GM23338 (cell line): ENCODE measurements around the gene BCCIP. TPM values are rescaled to one million over a fixed set of nuclear protein-coding genes. Genes with fewer than 3 reads are reported as not detected.

Experiments used
- ATAC-seq: fragments of 200-7000 bp; cut with Tn5 transposase; 3 replicates; pipeline ENCODE4 v1.9.1; 2020
- DNase-seq: peaks from one replicate; pipeline ENCODE4 v3.0.0-alpha.2; 2015; ENCODE audit warnings: low spot score
- H2AFZ ChIP-seq: fragments of 200-600 bp; sonication (generic); 2 replicates; pipeline ENCODE4 v1.8.0; 2016; ENCODE audit warnings: antibody characterized with exemption, mild to moderate bottlenecking, moderate library complexity
- H3F3A ChIP-seq: fragments of 200-600 bp; sonication (generic); replicated peaks from 2 replicates; pipeline ENCODE4 v1.8.0; 2017; ENCODE audit warnings: antibody characterized with exemption, mixed run types, low read depth
- H3K27ac ChIP-seq: fragments of 200-600 bp; sonication (generic); 2 replicates; pipeline ENCODE4 v1.6.1; 2016; ENCODE audit warnings: low read depth
- H3K27me3 ChIP-seq: fragments of 200-600 bp; sonication (generic); 2 replicates; pipeline ENCODE4 v1.8.0; 2016; ENCODE audit warnings: mild to moderate bottlenecking, mixed run types, moderate library complexity; ENCODE audit not compliant: insufficient read depth
- H3K36me3 ChIP-seq: fragments of 200-600 bp; sonication (generic); 2 replicates; pipeline ENCODE4 v1.8.0; 2016; ENCODE audit warnings: mild to moderate bottlenecking; ENCODE audit not compliant: insufficient read depth
- H3K4me1 ChIP-seq: fragments of 200-600 bp; sonication (generic); 2 replicates; pipeline ENCODE4 v1.8.0; 2016; ENCODE audit warnings: mild to moderate bottlenecking, moderate library complexity; ENCODE audit not compliant: insufficient read depth
- H3K4me2 ChIP-seq: fragments of 200-600 bp; sonication (generic); 2 replicates; pipeline ENCODE4 v1.7.1; 2017; ENCODE audit warnings: mixed run types
- H3K4me3 ChIP-seq: fragments of 200-600 bp; sonication (generic); 2 replicates; pipeline ENCODE4 v1.6.1; 2016; ENCODE audit warnings: mixed run types
- H3K79me2 ChIP-seq: fragments of 200-600 bp; sonication (generic); replicated peaks from 2 replicates; pipeline ENCODE4 v1.8.0; 2017; ENCODE audit warnings: mild to moderate bottlenecking; ENCODE audit not compliant: insufficient read depth
- H3K9me2 ChIP-seq: fragments of 200-600 bp; sonication (generic); 2 replicates; pipeline ENCODE4 v1.8.0; 2017; ENCODE audit not compliant: insufficient read depth
- H4K20me1 ChIP-seq: fragments of 200-600 bp; sonication (generic); replicated peaks from 2 replicates; pipeline ENCODE4 v1.8.0; 2017; ENCODE audit warnings: mild to moderate bottlenecking; ENCODE audit not compliant: insufficient read depth
- H3K27ac Mint-ChIP-seq: 2 replicates; pipeline ENCODE4 v1.8.0; 2020; ENCODE audit warnings: inconsistent platforms, mild to moderate bottlenecking, moderate library complexity, mixed read lengths
- H3K27me3 Mint-ChIP-seq: 3 replicates; pipeline ENCODE4 v1.8.0; 2022; ENCODE audit warnings: low read depth, mild to moderate bottlenecking, moderate library complexity, mixed read lengths, inconsistent platforms; ENCODE audit not compliant: insufficient read depth, poor library complexity
- H3K36me3 Mint-ChIP-seq: 3 replicates; pipeline ENCODE4 v1.8.0; 2021; ENCODE audit warnings: low read depth, mild to moderate bottlenecking, inconsistent platforms, moderate library complexity, mixed read lengths
- H3K4me1 Mint-ChIP-seq: 3 replicates; pipeline ENCODE4 v1.8.0; 2020; ENCODE audit warnings: mild to moderate bottlenecking, inconsistent platforms, mixed read lengths
- H3K4me3 Mint-ChIP-seq: 3 replicates; pipeline ENCODE4 v1.8.0; 2021; ENCODE audit warnings: moderate library complexity, mild to moderate bottlenecking, inconsistent platforms, mixed read lengths
- H3K9me3 Mint-ChIP-seq: 3 replicates; pipeline ENCODE4 v1.8.0; 2020; ENCODE audit warnings: moderate library complexity, mild to moderate bottlenecking, inconsistent platforms, mixed read lengths
- CREB1 ChIP-seq: fragments of 250-450 bp; sonication (Bioruptor Pico); IDR thresholded peaks from 2 replicates; pipeline ENCODE4 v1.5.0; 2020; ENCODE audit warnings: low read depth, mild to moderate bottlenecking, moderate library complexity
- CTCF ChIP-seq, 2 experiments: fragments of 200-600 bp in 1 of 2; sonication (generic) in 1 of 2; conservative IDR thresholded peaks; 2 replicates each; pipeline versions ENCODE4 v1.5.1 to v1.6.1; 2016 to 2017; ENCODE audit warnings: antibody characterized with exemption in 2 of 2, low read depth in 2 of 2, mild to moderate bottlenecking in 2 of 2, moderate library complexity in 1 of 2
- ETS1 ChIP-seq: IDR thresholded peaks from 2 replicates; pipeline ENCODE4 v1.6.1; 2016; ENCODE audit warnings: antibody characterized with exemption
- EZH2 ChIP-seq: fragments of 200-600 bp; sonication (generic); IDR thresholded peaks from one replicate; pipeline ENCODE4 v1.8.0; 2017; ENCODE audit warnings: antibody characterized with exemption, mild to moderate bottlenecking, low read depth; ENCODE audit not compliant: unreplicated experiment
- EZH2phosphoT487 ChIP-seq: fragments of 200-600 bp; sonication (generic); IDR thresholded peaks from one replicate; pipeline ENCODE4 v1.8.1; 2018; ENCODE audit warnings: antibody characterized with exemption; ENCODE audit not compliant: unreplicated experiment
- JUNB ChIP-seq: IDR thresholded peaks from one replicate; pipeline ENCODE4 v1.6.1; 2016; ENCODE audit warnings: antibody characterized with exemption; ENCODE audit not compliant: unreplicated experiment
- NANOG ChIP-seq: IDR thresholded peaks from 2 replicates; pipeline ENCODE4 v1.6.1; 2016; ENCODE audit warnings: antibody characterized with exemption, borderline replicate concordance
- POLR2AphosphoS5 ChIP-seq: IDR thresholded peaks from 2 replicates; pipeline ENCODE4 v1.6.1; 2016; ENCODE audit warnings: antibody characterized with exemption, low read depth
- REST ChIP-seq: IDR thresholded peaks from one replicate; pipeline ENCODE4 v1.6.1; 2018; ENCODE audit warnings: antibody characterized with exemption; ENCODE audit not compliant: unreplicated experiment
- STAT1 ChIP-seq: IDR thresholded peaks from one replicate; pipeline ENCODE4 v1.6.1; 2016; ENCODE audit warnings: antibody characterized with exemption; ENCODE audit not compliant: unreplicated experiment
- ZNF114 ChIP-seq: fragments of 250-450 bp; sonication (Bioruptor Pico); IDR thresholded peaks from 2 replicates; pipeline ENCODE4 v1.5.0; 2020; ENCODE audit warnings: mild to moderate bottlenecking, moderate library complexity
- ZNF331 ChIP-seq: fragments of 250-450 bp; sonication (Bioruptor Pico); IDR thresholded peaks from 2 replicates; pipeline ENCODE4 v1.5.0; 2020; ENCODE audit warnings: low read depth, mild to moderate bottlenecking, moderate library complexity
- ZNF462 ChIP-seq: fragments of 250-450 bp; sonication (Bioruptor Pico); IDR thresholded peaks from 2 replicates; pipeline ENCODE4 v1.5.0; 2020; ENCODE audit warnings: mild to moderate bottlenecking, moderate library complexity
- polyA plus RNA-seq: library from polyadenylated mRNA; unstranded; fragments of >200 nt; fragmentation: Nextera tagmentation; extraction: Ambion mirVana; gene quantifications from 2 replicates; pipeline ENCODE4 v1.2.1, GENCODE V29; 2016
- total RNA-seq: library from RNA; depleted of rRNA; stranded (reverse); fragments of >200 nt; shearing (Covaris generic); gene quantifications from 2 replicates; pipeline ENCODE4 v1.2.3, GENCODE V29; 2014

BCCIP gene
- total and polyA plus RNA-seq, 2 experiments from 2014 or later, result 98.6 to 214 TPM

GRCh38 chr10:125857185-125857760 is 33.9 kb downstream of the BCCIP start:
- no peak overlapping the region for H2AFZ ChIP-seq
- H3K4me3 ChIP-seq, result no peak overlapping the region
- peak; percentile 60 for ATAC-seq
- Mint-ChIP-seq H3K36me3 (no peaks in the 10 kb centered on the region), H3K27me3 (no peaks in the 10 kb centered on the region), H3K27ac (no peak overlapping the region), H3K4me1 (no peaks in the 10 kb centered on the region), H3K4me3 (no peak overlapping the region), H3K9me3 (no peaks in the 10 kb centered on the region)
- no peaks in the 10 kb centered on the region for H3K79me2 ChIP-seq
- no peaks in the 10 kb centered on the region for H3K27me3 ChIP-seq
- no peak for DNase-seq
- H3K4me1 ChIP-seq, result no peaks in the 10 kb centered on the region
- no peak overlapping the region for H3K27ac ChIP-seq
- no peaks in the 10 kb centered on the region for H3F3A ChIP-seq
- TF ChIP-seq EZH2 (no peak), CREB1 (CRISPR knock-in tag) (no peak), CTCF (conservative IDR thresholded peaks at IDR 0.05; ENCODE audit: low read depth in 2 of 2) (no peak), NANOG (no peak), ZNF331 (no peak), ZNF462 (CRISPR knock-in tag) (no peak), EZH2phosphoT487 (no peak), ETS1 (no peak), ZNF114 (no peak), REST (no peak), JUNB (no peak), STAT1 (no peak), POLR2AphosphoS5 (no peak)
- no peaks in the 10 kb centered on the region for H4K20me1 ChIP-seq
- H3K36me3 ChIP-seq, result peaks cover 4% of the 10 kb centered on the region; the same call in 1 of the 2 replicates
- H3K4me2 ChIP-seq, result no peak overlapping the region
- H3K9me2 ChIP-seq, result no peaks in the 10 kb centered on the region
